GM12873 (cell line): ENCODE data around the gene CAPG.

ENCODE experiments used
- TF ChIP-seq, protein P1 (sequence below): IDR thresholded peaks from 2 replicates; pipeline ENCODE4 v1.5.1; 2012; ENCODE audit warnings: low read depth, mild to moderate bottlenecking, moderate library complexity, low read length, control low read depth; ENCODE audit not compliant: insufficient read depth; ENCODE audit errors: missing control alignments

The CAPG gene

DNA sequence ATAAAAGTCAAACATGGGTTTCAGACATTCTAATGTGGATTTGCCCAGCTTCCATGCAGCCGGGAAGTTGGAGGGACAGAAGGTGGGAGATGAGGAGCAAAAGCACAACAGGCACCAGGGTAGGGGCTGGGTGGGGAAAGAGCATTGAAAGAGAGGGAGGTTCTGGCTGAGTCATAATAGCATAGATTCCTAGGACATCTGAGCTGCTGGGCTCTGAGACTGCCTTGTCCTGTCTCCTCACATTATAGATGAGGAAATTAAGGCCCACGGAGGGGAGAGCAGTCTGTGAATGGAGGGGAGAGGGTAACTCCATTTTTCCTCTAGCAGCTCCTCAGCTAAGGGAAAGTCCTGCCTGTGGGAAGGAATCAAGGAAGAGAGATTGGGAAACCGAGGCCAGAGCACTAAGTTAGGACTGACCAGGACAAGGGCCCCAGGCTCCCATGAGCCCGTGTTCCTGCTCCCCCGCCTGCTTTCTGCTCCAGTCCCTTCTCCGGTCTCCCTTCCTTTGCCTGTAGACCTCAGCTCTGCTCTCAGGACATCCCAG lies 34.5 kb upstream of the CAPG start:
- TF ChIP-seq, protein P1, sequence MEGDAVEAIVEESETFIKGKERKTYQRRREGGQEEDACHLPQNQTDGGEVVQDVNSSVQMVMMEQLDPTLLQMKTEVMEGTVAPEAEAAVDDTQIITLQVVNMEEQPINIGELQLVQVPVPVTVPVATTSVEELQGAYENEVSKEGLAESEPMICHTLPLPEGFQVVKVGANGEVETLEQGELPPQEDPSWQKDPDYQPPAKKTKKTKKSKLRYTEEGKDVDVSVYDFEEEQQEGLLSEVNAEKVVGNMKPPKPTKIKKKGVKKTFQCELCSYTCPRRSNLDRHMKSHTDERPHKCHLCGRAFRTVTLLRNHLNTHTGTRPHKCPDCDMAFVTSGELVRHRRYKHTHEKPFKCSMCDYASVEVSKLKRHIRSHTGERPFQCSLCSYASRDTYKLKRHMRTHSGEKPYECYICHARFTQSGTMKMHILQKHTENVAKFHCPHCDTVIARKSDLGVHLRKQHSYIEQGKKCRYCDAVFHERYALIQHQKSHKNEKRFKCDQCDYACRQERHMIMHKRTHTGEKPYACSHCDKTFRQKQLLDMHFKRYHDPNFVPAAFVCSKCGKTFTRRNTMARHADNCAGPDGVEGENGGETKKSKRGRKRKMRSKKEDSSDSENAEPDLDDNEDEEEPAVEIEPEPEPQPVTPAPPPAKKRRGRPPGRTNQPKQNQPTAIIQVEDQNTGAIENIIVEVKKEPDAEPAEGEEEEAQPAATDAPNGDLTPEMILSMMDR: no peak

DNA sequence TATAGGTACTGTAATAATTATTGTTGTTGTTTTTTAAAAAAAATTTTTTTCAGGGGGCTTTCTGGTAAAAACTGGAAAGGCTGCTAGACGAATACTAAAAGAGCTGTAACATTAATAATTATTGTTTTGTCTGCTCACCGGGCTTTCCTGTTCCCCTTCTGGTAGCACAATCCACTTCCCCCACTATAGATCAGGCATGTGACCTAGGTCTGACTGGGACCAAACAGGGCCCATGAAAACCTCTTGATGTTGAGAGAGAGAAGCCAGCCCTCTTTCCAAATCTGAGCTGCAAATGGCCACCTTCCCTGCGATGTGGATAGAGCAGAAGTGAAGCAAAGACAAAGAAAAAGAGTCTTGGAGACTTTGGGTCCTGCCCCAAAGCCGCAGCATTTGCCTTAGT lies 31.7 kb upstream of the CAPG start:
- TF ChIP-seq, protein P1: no peak

DNA sequence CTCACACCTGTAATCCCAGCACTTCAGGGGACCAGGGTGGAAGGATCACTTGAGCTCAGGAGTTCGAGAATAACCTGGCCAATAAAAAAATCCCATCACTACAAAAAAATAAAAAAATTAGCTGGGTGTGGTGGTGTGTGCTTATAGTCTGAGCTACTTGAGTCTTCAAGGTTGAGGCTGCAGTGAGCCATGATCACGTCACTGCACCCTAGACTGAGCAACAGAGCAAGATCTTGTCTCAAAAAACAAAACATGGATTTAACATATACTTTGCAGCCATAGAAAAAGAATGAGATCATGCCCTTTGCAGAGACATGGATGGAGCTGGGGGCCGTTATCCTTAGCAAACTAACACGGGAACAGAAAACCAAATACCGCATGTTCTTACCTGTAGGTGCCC lies 30.6 kb upstream of the CAPG start:
- TF ChIP-seq, protein P1: no peak

DNA sequence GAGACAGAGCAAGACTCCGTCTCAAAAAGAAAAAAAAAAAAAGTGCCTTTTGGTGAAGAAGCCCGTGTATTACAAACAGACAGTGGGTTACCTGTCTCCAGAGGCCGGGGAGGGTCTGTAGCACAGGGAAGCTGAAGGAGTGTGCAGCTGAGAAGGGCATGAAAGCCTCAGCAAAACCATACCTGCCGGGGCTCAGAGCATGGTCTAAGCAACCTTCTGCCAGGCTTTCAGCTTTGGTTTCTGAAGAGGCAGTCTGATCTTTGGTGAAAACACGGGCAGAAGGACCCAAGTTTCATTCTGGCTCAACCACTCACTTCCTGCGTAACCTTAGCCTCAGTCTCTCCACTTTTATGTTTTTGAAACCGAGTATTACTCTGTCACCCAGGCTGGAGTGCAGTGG lies 29.8 kb upstream of the CAPG start:
- TF ChIP-seq, protein P1: no peak

DNA sequence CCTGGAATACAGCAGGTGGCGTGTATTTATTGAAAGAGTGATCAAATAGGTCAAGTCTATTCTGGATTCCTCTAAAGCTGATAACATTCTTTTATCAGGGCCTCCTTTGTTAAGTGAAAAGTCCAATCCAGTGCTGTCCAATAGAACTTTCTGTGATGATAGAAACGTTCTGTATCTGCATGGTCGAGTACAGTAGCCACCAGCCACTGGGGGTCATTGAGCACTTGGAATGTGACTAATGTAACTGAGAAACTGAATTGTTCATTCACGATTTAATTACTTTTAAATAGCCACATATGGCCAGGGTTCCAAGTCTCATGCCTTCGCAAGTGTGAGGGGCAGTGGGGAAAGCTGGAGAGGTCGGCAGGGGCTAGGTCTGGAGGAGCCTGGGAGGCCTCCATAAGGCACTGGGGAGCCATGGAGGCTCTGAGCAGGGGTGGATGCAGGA lies 28.9 kb upstream of the CAPG start:
- TF ChIP-seq, protein P1: no peak

DNA sequence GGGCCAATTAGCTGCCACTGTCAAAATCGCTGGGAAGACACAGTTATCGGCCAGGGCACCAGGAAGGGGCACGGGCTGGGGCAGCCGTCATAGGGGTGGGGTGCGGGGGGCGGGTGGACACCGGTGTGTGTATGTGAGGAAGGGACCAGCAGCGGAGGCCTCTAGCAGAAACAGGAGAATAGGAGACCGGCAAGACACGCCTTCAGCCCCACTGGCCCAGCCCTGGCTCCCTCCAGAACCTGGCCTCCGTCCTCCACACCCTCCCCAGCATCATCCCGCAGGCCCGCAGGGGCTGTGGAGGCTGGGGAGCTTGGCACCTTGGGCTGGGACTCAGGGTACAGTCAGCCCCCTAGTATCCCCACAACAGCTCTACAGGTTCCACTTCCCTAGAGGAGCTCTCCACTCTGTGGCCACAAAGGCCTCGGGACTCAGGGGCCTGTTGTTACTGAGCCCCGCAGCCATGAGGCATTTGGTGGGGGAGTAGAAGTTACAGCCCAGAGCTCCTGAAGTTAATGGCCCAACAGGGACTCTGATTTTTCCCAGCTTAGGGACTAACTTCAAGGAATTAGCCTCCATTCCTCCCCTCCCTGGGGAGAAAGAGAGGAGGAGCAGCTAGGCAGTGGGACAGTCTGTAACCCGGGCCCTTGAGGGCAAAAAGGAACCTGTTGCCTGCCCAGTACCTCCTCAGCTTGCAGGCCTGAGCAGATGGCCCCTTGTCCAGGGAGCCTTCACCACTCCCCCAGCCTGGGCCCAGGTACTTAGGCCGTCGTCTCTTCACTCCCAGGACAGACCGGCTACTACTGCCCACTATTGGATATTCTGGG lies 28.2 kb upstream of the CAPG start:
- TF ChIP-seq, protein P1: no peak

DNA sequence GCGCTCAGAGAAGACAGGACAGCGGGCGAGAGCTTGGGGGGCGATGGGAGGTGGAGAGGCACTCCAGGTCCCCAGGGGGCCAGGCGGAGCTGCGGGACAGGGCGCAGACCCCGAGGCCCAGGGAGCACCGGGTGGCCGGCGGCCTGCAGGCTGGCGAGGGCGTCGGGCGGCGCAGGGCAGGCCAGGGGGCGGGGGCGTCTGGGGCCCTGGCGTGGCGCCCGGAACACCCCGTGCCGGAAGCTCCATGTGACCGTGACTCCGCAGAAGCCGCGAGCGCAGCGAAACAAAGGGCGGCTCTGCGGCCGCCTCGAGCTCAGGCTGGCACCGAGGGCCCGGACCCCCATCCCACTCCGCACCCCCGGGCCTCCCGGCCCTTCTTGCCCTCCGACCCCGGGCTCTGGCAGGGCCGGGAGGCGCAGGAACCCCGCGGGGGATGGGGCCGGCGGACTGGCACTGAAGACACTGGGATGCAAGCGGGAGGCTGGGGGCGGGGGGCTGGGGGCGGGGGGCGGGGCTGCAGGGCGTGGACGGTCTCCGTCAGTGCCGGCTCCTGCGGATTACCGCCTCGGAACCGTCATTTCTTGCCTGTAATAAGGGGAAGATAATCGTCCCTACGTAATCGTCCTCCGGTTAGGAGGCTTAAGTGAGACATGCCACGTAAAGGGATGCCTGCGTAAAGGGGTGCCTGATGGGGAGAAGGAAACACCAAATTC lies 27.5 kb upstream of the CAPG start:
- TF ChIP-seq, protein P1: no peak
